RWPE1 (cell line): Measurements from ENCODE around the gene LRRC23.
A peak's percentile ranks its signal among the peaks of the same experiment; 100 is the strongest.

ENCODE experiments used
- CTCF ChIA-PET: fragments of 350-600 bp; sonication (Branson Sonifier 250); formaldehyde crosslinking; extraction: SDS; loops from one replicate; lab custom pipeline; 2021; lab: Yijun Ruan, JAX
- POLR2A ChIA-PET: fragments of 400-600 bp; formaldehyde crosslinking; extraction: SDS; loops from one replicate; lab custom pipeline; 2020; ENCODE audit warnings: antibody characterized with exemption; ENCODE audit not compliant: low non-redundant PET; lab: Yijun Ruan, JAX
- DNase-seq: peaks from one replicate; pipeline ENCODE4 v3.0.0; 2012; ENCODE audit warnings: low spot score
- H3K27ac ChIP-seq: fragments of 450-650 bp; 2 replicates; pipeline ENCODE4 v1.5.1; 2017
- TF ChIP-seq, protein P1 (sequence below): fragments of 450-650 bp; conservative IDR thresholded peaks from 2 replicates; pipeline ENCODE4 v1.5.1; 2017; ENCODE audit warnings: low read depth, mild to moderate bottlenecking

Gene LRRC23

DNA sequence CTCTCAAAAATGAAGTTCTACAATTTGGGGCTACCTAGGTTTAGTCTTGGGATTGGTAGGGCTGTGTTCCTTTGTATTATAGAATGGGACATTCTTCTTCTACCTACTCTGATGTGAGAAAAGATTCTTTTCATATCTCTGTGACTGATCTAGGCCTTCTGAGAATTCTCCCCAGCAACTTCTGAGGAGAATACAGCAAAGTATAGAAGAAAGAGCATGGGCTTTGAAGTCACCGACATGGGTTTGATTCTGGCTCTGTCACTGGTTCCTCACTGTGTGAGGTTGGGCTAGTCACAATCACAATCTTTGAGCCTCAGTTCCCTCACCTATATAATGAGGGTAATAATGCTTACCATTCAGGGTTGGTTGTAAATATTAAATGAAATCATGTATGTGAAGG, 28.1 kb downstream of the LRRC23 start:
- H3K27ac ChIP-seq, result no peak overlapping the region

DNA sequence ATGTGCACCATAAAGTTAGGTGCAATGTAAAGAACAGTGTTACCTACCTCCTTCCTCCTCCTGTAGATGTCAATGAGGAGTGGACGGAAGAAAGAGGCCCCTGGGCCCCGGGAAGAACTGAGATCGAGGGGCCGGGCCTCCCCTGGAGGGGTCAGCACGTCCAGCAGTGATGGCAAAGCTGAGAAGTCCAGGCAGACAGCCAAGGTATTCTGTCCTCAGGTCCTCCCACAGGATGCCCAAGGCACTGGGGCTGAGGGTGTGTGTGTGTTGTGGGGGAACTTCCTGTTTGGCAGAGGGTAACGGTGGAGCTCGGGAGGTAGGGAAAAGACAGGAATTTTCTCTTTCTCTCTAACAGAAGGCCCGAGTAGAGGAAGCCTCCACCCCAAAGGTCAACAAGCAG, 29.5 kb downstream of the LRRC23 start:
- ChIA-PET CTCF (interaction anchor here (1.2 kb wide), 1 partner anchor 16 kb away, joined by 3 read pairs; no protein-coding TSS in a partner anchor), POLR2A (no interaction called here)
- no peak for DNase-seq
- peak overlapping the region; percentile 82 for H3K27ac ChIP-seq
- TF ChIP-seq, protein P1, sequence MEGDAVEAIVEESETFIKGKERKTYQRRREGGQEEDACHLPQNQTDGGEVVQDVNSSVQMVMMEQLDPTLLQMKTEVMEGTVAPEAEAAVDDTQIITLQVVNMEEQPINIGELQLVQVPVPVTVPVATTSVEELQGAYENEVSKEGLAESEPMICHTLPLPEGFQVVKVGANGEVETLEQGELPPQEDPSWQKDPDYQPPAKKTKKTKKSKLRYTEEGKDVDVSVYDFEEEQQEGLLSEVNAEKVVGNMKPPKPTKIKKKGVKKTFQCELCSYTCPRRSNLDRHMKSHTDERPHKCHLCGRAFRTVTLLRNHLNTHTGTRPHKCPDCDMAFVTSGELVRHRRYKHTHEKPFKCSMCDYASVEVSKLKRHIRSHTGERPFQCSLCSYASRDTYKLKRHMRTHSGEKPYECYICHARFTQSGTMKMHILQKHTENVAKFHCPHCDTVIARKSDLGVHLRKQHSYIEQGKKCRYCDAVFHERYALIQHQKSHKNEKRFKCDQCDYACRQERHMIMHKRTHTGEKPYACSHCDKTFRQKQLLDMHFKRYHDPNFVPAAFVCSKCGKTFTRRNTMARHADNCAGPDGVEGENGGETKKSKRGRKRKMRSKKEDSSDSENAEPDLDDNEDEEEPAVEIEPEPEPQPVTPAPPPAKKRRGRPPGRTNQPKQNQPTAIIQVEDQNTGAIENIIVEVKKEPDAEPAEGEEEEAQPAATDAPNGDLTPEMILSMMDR, result no peak

More for the DNA sequence above, 28.1 kb downstream of the LRRC23 start:
- DNase-seq, result no peak
- TF ChIP-seq, protein P1, result no peak
- POLR2A ChIA-PET, result no interaction called here
- CTCF ChIA-PET, result no interaction called here

- TF ChIP-seq, protein P1, result no peak
- ChIA-PET CTCF (interaction anchor here (1.2 kb wide), 1 partner anchor 18 kb away, joined by 3 read pairs; no protein-coding TSS in a partner anchor), POLR2A (interaction anchor here (0.6 to 1.2 kb wide), 3 partner anchors 9 to 24 kb away, joined by 3 read pairs; no protein-coding TSS in a partner anchor)
- H3K27ac ChIP-seq, result peak overlapping the region; percentile 82
- no peak for DNase-seq
Observed at GRCh38 chr12:6935371-6936193, 31.0 kb downstream of the LRRC23 start.

GRCh38 chr12:6936194-6936635, 31.6 kb downstream of the LRRC23 start:
- TF ChIP-seq, protein P1, result no peak
- H3K27ac ChIP-seq, result peak overlapping the region; percentile 82
- CTCF ChIA-PET, result no interaction called here
- POLR2A ChIA-PET, result interaction anchor here (0.6 to 1.2 kb wide), 3 partner anchors 8 to 25 kb away, joined by 3 read pairs; no protein-coding TSS in a partner anchor
- DNase-seq, result no peak

DNA sequence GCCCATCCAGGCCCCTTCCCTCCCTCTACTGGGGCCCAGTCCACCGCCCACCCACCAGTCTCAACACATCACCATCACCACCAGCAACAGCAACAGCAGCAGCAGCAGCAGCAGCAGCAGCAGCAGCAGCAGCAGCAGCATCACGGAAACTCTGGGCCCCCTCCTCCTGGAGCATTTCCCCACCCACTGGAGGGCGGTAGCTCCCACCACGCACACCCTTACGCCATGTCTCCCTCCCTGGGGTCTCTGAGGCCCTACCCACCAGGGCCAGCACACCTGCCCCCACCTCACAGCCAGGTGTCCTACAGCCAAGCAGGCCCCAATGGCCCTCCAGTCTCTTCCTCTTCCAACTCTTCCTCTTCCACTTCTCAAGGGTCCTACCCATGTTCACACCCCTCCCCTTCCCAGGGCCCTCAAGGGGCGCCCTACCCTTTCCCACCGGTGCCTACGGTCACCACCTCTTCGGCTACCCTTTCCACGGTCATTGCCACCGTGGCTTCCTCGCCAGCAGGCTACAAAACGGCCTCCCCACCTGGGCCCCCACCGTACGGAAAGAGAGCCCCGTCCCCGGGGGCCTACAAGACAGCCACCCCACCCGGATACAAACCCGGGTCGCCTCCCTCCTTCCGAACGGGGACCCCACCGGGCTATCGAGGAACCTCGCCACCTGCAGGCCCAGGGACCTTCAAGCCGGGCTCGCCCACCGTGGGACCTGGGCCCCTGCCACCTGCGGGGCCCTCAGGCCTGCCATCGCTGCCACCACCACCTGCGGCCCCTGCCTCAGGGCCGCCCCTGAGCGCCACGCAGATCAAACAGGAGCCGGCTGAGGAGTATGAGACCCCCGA, 32.2 kb downstream of the LRRC23 start:
- TF ChIP-seq, protein P1, result no peak
- CTCF ChIA-PET, result interaction anchor here (0.7 to 1.5 kb wide), 4 partner anchors 11 to 65 kb away, joined by 3 to 15 read pairs (median 8); partner anchors contain the start of gene SPSB2

More for the DNA sequence above, 32.2 kb downstream of the LRRC23 start:
- no peak for DNase-seq
- POLR2A ChIA-PET, result no interaction called here
- H3K27ac ChIP-seq, result peak overlapping the region; percentile 82
